ENCODE data around the gene FLT1.

Gene FLT1

DNA sequence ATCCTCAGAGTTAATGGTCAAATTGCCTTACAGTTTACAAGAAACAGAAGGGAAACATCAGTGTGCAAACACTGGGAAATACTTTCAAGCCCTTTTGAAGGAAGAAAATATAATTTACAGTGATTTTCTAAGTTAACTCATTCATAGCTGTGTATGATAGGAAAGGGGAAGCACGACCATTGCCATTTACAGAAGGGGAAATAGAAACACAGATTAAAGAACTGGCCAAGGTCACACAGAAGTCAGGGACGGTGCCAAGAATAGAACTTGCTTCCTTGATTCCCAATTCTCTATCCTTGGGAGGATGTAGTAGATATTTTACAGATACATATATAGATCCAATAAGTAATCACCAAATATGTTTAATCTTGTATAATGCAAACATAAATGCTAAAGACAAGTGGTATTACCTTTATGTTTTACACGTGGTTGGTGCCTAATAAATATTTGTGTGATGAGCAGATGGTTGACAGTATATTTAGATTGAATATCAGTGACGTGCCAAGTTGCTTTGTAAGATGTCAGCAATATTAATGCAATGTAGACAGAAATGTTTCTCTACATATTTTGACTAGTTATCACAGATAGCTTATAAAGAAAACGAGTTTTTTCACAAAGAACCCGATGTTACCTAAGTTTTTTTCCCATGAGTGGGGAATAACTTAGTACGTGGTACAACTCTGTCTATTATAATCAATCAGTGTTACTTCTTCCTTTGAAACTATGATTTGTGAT lies 73.1 kb downstream of the FLT1 start:
- no peak for DNase-seq

- no peak for DNase-seq
These were observed 74.2 kb downstream of the FLT1 start for GRCh38 chr13:28420704-28421103.

DNA sequence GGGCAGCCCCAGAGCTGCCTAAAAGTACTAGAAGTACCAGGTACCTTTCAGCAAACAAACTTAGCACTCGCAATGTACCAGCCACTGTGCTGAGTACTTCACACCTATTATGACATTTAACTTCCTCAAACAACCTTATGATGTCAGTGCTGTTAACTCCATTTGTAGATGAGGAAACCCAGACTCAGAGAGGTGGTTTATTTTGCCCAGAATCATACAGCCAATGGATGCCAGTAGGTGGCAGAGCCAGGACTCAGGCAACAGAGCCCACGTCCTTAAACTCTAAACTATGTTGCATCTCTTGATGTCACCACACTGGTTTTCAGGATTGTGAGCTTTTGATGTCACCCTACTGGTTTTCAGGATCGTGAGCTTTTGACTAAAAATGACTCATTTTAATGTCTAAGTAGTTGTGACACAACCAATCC lies 78.9 kb downstream of the FLT1 start:
- DNase-seq = no peak

DNA sequence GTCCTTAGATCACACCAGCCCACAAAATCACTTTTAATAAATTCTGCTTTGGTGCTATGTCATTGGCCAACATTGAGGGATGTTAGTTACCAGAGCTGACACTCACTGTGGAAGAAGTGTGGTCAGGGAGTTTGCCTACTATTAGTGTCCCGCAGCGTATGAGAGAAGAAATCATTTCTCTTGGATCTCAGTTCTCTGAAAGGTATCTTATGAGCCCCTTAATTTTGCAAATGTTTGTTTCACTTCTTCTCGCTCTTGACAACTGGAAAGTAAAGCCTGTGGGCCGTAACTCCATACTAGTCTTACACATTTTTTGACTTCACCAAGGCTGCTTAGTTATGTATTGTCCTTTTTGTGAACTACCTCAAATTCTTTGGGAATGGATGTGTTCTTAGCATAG lies 80.9 kb downstream of the FLT1 start:
- DNase-seq = no peak

DNA sequence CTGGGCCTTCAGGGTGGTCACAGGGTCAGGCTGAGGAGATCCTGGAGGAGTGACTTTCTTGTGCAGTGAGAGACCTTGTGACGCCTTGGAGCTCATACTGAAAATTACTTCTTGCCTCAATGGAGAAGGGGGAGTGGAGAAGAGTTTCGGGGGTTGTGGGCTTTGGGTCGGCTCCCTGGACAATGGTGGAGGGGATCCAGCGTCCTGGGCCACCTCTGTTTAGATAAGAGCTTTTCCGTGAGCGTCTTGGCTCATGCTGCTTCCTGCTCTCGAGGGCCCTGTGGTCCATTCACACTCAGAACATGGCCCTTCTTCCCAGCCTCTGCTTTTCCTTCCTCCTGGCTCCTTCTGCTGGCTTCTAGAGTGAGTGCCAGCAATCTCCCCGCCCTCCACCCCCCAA lies 81.9 kb downstream of the FLT1 start:
- no peak for DNase-seq

DNA sequence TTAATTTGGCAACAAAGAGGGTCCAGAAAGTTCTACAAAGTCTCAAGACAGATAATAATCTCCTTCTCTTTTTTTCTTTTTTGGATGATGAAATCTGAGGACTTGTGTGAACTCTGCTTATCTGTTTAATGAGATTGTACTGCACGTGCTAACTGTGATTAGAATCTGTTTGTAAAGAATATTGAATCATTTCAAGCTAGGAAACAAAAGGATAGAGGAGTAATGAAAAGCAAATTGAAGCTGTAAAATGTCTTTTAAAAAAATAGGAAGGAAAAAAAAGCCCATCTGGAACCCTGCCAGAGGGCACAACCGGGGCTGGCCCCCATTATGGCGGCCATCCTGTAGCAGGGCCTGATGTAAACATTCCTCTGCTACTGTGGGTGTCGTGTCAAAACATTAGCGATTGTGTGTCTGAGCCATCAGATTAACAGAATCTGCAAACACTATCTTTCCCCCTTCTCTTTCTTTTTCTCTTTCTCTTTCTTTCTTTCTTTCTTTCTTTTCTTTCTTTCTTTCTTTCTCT lies 83.0 kb downstream of the FLT1 start:
- no peak for DNase-seq

DNA sequence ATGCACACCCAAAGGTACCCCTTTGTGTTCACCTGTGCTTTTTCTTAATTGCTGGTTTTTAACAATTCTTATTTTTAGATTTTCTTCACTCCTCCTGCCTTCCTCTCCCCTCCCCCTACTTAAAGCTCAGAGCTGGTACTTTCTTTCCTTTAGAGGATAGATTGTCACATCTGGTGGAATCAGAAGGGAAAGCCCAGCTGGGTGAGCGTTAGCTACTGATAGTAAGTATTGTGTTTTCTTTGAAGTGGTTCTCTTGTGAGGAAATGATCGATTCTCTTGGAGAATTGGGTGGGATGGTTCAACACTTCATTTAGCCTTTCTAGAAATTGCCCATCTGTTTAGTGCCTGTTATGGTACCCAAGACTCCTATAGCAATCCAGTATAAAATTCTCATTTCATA lies 84.8 kb downstream of the FLT1 start:
- no peak for DNase-seq

GRCh38 chr13:28409648-28410047 lies 85.3 kb downstream of the FLT1 start:
- DNase-seq = no peak

- no peak for DNase-seq
These were observed 86.1 kb downstream of the FLT1 start for GRCh38 chr13:28408863-28409262.

DNA sequence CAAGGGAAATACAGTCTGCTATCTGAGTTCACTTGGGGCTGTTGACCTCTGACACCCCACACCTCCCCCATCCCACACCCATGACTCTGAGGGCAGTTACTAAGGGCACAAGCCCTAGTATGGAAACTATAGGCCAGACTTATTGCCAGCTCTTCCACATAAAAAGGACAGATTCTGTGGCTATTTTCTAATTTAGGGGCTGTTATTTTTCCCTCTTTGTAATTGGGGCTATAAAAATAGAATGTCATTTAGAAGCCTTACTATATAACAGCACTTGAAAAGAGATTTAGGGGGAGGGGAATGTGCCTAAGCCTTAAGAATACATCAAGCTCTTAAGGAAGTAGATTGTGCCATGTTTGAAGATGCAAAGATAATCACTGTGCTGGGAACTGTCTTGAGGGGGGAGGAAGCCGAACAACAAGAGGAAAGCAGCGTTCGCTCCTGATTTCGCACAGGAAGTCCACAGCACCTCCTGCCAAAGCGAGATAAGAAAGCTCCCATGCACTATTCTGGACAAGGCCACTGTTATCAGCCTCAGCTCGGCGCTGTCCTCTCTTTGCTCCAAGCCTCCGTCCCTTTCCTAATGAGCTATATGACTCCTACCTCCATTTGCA lies 86.6 kb downstream of the FLT1 start:
- DNase-seq = no peak

- no peak for DNase-seq
These were observed 88.1 kb downstream of the FLT1 start for GRCh38 chr13:28406733-28407266.

- no peak for DNase-seq
These were observed 92.9 kb downstream of the FLT1 start for GRCh38 chr13:28402057-28402381.

DNA sequence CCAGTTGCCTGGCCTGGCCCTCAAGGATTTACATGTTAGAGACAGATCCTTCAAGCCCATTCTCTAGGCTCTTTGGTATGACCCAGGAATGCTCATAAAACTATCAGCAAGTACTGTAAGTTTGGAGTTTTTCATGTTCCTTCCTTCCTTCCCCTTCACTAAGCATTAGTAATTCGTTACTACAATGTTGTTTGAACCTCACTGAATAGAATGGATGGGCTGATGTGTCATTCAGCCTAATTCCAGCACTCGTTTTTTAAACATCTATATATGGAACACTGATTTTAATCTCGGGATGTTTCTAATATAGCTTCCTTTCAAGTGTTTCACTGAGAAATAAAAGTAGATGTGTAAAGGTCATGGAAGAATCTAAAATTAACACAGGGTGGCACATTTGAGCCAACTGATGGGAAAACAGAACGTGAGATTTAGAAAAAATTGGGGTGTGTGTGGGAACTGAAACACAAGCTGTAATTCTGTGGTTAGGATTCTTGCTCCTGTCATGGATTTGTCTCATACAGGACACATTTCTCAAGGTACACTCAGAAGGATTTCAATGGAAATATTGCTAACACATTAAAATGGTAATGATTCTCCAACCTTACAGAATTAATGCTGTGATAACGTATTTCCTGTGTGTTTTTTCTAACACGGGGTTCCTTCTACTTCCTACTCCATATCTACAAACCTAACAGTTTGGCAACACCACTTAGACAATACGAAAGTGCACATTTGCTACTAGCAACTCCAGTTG lies 93.4 kb downstream of the FLT1 start:
- no peak for DNase-seq

DNA sequence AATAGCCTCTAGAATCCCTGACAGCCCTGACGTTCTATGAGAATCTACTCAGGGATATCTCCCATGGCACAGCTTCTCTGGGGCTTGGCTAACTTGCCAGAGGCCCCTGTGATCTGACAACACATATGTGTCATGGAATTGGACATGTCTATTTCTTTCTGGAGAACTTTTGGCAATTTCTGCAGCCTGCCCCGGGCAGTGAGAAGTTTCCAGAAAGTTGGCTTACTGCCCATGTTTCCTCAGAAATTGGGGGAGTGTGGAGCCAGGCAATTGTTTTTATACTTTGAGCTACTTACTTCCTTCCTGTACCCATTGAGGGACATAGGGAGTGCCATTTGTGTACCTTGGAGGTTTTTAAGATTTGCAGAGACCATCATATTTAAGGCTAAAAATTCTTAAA lies 98.9 kb downstream of the FLT1 start:
- DNase-seq = no peak

DNA sequence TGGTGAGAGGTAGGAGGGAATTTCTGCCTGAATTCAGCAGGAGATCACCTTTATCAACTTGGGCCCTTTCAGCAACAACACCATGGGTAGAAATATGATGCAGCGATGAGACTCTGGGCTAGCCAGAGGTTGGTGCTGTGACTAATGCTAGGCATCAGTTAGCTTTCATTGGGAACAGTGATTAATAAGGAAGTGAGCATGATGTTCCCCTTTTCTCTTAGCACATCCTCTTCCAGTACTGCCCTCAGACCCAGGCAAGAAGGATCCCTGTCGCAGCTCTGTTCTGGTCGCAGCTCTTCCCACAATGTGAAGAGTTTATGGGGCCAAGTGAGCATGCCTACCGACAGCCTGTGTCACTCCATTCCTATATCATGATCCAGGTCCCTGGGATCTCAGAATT lies 100.5 kb downstream of the FLT1 start:
- DNase-seq = no peak

GRCh38 chr13:28392896-28393505 lies 101.9 kb downstream of the FLT1 start:
- no peak for DNase-seq

DNA sequence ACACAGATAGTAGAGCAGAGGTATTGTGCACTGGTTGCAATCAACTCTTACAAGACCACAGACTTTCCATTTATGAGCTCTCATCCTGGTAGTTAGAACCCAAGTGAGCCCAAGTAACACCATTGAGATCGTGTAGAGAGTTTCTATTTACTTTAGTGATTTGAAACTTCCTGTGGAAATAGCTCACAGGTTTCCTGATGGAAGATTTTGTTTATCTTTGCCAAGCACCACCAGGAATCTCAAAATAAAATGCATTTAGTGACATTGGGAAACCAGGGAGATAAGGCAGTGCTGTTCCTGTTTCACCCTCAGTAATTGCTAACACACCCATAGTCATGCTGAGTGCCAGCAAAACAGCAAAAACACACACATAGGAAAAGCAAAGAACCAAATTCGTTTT lies 102.5 kb downstream of the FLT1 start:
- DNase-seq = no peak

- no peak for DNase-seq
These were observed 107.0 kb downstream of the FLT1 start for GRCh38 chr13:28387740-28388501.

DNA sequence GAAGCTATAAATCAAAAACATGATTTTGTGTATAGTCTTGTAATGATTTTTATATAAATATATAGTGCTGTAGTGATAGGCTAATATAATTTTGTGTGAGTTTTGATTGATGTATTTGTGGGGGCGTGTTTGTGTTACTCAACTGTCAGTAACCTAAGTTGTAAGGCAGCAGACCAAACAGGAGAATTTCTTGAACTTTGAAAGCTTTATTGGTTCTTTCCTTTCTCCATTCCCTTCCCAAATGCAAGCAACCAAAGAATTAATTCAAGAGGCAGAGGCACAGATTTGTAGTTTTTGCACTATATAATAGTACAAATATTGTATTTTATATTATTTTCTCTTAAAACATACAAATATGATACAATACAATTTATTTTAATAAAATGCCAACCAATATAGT lies 109.6 kb downstream of the FLT1 start:
- no peak for DNase-seq

DNA sequence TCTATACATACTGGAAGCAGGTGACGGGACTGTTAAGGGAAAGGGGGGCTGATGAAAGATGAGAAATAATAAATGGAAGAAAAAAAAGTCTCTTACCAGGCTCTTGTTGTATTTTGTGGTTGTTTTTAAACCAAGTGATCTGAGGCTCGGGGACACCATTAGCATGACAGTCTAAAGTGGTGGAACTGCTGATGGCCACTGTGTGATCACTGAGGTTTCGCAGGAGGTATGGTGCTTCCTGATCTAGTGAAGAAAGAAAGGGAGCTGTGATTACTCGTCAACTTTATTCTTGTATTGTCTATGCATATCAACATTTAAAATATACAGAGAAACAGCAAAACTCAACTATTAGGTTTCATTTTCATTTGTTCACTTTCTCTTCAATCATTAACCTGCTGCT lies 110.1 kb downstream of the FLT1 start:
- no peak for DNase-seq

GRCh38 chr13:28380319-28380718 lies 114.6 kb downstream of the FLT1 start:
- DNase-seq = no peak

GRCh38 chr13:28379371-28380083 lies 115.4 kb downstream of the FLT1 start:
- DNase-seq = no peak
